ENCODE measurements around the gene LYSMD2.

Gene LYSMD2

GRCh38 chr15:51738553-51738952, 1.1 kb upstream of the LYSMD2 start:
- no peaks in the 10 kb centered on the region for H3K9me3 Mint-ChIP-seq
- H3K4me3 Mint-ChIP-seq, result peak overlapping the region; percentile 70 to 86 (median 84)
- TF ChIP-seq, protein P1, sequence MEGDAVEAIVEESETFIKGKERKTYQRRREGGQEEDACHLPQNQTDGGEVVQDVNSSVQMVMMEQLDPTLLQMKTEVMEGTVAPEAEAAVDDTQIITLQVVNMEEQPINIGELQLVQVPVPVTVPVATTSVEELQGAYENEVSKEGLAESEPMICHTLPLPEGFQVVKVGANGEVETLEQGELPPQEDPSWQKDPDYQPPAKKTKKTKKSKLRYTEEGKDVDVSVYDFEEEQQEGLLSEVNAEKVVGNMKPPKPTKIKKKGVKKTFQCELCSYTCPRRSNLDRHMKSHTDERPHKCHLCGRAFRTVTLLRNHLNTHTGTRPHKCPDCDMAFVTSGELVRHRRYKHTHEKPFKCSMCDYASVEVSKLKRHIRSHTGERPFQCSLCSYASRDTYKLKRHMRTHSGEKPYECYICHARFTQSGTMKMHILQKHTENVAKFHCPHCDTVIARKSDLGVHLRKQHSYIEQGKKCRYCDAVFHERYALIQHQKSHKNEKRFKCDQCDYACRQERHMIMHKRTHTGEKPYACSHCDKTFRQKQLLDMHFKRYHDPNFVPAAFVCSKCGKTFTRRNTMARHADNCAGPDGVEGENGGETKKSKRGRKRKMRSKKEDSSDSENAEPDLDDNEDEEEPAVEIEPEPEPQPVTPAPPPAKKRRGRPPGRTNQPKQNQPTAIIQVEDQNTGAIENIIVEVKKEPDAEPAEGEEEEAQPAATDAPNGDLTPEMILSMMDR (IDR thresholded peaks at IDR 0.05; ENCODE audit: unreplicated experiment in 3 of 3), result no peak
- peaks cover 8% of the 10 kb centered on the region for H3K4me1 Mint-ChIP-seq
- H3K27me3 Mint-ChIP-seq (ENCODE audit: low read depth), result peaks cover 56% of the 10 kb centered on the region
- H3K27ac Mint-ChIP-seq, result no peak overlapping the region
- no peaks in the 10 kb centered on the region for H3K36me3 Mint-ChIP-seq (ENCODE audit: low read depth)

DNA sequence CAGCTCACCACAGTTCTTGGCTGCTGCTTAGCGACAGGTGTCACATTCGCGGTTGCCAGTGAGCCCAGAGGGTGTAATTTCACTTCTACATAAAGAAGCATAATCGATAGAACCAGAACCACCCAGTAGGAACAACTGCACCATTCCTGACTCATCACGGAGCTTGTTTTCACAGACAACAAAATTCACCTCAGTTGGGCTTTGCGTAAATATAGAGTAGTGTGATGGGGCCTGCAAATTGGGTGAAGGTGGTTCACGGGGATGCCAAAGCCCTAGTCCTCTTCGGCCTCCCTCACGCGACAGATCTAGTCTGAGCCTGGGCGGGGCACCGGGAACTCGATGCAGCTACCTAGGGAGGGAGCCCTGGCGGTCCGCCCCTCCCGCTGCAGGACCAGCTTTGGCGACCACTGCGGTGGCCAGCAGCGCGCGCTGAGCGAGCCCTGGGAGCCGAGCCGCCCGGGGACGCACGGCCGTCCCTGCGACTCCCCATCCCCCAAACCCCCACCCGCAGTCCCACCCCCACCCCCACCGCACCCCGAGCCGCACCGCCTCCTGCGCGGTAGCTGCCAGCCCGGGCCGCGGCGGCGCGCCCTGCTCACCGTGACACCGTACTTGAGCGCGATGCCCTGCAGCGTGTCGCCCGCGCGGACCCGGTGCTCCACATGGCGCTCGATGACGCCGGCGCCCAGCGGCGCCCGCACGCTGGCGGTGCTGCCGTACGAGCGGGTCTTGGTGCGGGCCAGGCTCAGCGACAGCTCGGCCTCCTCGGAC, 519 bp downstream of the LYSMD2 start:
- Mint-ChIP-seq H3K4me3 (peak overlapping the region; percentile 70 to 90 (median 86)), H3K9me3 (no peaks in the 10 kb centered on the region), H3K27me3 (ENCODE audit: low read depth) (peaks cover 41% of the 10 kb centered on the region), H3K4me1 (peaks cover 8% of the 10 kb centered on the region), H3K36me3 (ENCODE audit: low read depth) (no peaks in the 10 kb centered on the region), H3K27ac (peak overlapping the region in 1 of 3 experiments; percentile 2)
- TF ChIP-seq, protein P1 (IDR thresholded peaks at IDR 0.05; ENCODE audit: unreplicated experiment in 3 of 3), result no peak

- Mint-ChIP-seq H3K4me3 (peak overlapping the region; percentile 70 to 90 (median 86)), H3K27ac (peak overlapping the region in 1 of 3 experiments; percentile 2), H3K27me3 (ENCODE audit: low read depth) (peaks cover 45% of the 10 kb centered on the region)
These were observed 1.4 kb downstream of the LYSMD2 start for GRCh38 chr15:51736069-51736468.

GRCh38 chr15:51735228-51736010, 2.0 kb downstream of the LYSMD2 start:
- no peak overlapping the region for H3K27ac Mint-ChIP-seq
- no peaks in the 10 kb centered on the region for H3K9me3 Mint-ChIP-seq
- H3K4me3 Mint-ChIP-seq, result peak overlapping the region; percentile 21 to 90 (median 70)
- H3K27me3 Mint-ChIP-seq (ENCODE audit: low read depth), result peaks cover 42% of the 10 kb centered on the region
- TF ChIP-seq, protein P1 (IDR thresholded peaks at IDR 0.05; ENCODE audit: unreplicated experiment in 3 of 3), result no peak
- H3K36me3 Mint-ChIP-seq (ENCODE audit: low read depth), result no peaks in the 10 kb centered on the region
- H3K4me1 Mint-ChIP-seq, result peaks cover 8% of the 10 kb centered on the region

More at GRCh38 chr15:51736069-51736468, 1.4 kb downstream of the LYSMD2 start:
- no peaks in the 10 kb centered on the region for H3K9me3 Mint-ChIP-seq
- H3K36me3 Mint-ChIP-seq (ENCODE audit: low read depth), result no peaks in the 10 kb centered on the region
- H3K4me1 Mint-ChIP-seq, result peaks cover 8% of the 10 kb centered on the region
- TF ChIP-seq, protein P1 (IDR thresholded peaks at IDR 0.05; ENCODE audit: unreplicated experiment in 3 of 3), result no peak

DNA sequence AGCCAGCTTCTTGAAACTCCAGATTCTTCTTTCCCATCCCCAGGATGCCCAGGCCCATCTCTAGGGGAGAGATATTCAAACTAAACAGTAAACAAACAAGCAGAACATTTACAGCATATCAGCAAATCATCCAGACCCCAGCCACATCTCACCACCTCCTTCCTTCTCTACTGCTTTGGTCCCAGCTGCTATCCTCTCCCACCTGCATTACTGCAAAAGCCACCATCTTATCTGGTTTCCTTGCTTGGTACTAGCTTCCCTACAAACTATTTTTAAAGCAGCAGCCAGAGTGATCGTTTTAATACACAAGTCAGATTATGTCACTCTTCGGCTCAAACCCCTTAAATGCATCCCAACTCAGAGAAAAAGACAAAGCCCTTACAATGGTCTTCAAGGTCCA, 4.8 kb downstream of the LYSMD2 start:
- H3K4me1 Mint-ChIP-seq, result no peaks in the 10 kb centered on the region
- no peak overlapping the region for H3K4me3 Mint-ChIP-seq
- no peaks in the 10 kb centered on the region for H3K36me3 Mint-ChIP-seq (ENCODE audit: low read depth)
- TF ChIP-seq, protein P1 (IDR thresholded peaks at IDR 0.05; ENCODE audit: unreplicated experiment in 3 of 3), result no peak
- no peak overlapping the region for H3K27ac Mint-ChIP-seq
- H3K27me3 Mint-ChIP-seq (ENCODE audit: low read depth), result peaks cover 29% of the 10 kb centered on the region
- H3K9me3 Mint-ChIP-seq, result no peaks in the 10 kb centered on the region

All from nephron (organoid).